Measurements from ENCODE around the gene MRPL36.

DNA sequence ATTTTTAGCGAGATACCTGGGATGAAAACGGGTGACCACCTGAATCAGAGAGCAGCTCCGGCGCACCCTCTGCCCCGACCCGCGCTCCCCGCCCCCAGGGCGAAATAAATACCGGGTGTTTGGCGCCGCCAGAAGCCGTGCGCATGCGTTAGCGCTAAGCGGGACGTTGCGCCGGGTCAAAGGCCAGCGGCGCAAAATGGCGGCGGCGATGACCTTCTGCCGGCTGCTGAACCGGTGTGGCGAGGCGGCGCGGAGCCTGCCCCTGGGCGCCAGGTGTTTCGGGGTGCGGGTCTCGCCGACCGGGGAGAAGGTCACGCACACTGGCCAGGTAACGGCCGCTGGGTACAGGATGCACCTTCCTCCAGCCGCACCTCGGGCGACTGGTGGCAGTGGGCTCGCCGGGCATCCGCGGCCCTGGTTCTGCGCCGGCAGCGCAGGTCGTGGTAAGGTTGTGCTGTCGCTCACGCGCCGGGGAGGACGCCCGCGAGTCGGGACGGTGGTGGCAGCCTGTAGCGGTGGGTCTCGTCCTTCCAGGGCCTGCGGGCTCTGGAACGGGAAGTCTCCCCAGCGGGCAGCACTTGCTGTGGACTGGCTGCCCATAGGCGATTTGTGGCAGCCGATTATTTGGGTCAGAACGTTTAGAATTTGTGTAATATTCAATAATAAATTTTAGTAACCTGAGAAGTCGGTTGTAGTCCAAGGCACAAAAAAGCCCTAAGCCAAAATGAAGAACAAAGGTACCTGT lies 1.8 kb upstream of the MRPL36 start, which contains the start of gene NDUFS6:
- TF ChIP-seq, protein P1, sequence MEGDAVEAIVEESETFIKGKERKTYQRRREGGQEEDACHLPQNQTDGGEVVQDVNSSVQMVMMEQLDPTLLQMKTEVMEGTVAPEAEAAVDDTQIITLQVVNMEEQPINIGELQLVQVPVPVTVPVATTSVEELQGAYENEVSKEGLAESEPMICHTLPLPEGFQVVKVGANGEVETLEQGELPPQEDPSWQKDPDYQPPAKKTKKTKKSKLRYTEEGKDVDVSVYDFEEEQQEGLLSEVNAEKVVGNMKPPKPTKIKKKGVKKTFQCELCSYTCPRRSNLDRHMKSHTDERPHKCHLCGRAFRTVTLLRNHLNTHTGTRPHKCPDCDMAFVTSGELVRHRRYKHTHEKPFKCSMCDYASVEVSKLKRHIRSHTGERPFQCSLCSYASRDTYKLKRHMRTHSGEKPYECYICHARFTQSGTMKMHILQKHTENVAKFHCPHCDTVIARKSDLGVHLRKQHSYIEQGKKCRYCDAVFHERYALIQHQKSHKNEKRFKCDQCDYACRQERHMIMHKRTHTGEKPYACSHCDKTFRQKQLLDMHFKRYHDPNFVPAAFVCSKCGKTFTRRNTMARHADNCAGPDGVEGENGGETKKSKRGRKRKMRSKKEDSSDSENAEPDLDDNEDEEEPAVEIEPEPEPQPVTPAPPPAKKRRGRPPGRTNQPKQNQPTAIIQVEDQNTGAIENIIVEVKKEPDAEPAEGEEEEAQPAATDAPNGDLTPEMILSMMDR (IDR thresholded peaks at IDR 0.05; ENCODE audit: extremely low read depth in 1 of 2, insufficient read depth in 1 of 2, low read depth in 1 of 2, low read length in 2 of 2): no peak
- no peak for TF ChIP-seq JUN (IDR thresholded peaks at IDR 0.05; ENCODE audit: borderline replicate concordance, insufficient read depth, insufficient read length, low read depth)

Measured in endothelial cell of umbilical vein (primary cell).